ENCODE data around the gene RPP14. TPM values are rescaled to one million over a fixed set of nuclear protein-coding genes. Genes with fewer than 3 reads are reported as not detected.

The RPP14 gene
- total and polyA plus RNA-seq, 10 of the 15 experiments (the other 5 are each of a cell fraction or from before 2014, with no cell fraction given), result 9.1 to 21.2 (median 12.7) TPM

DNA sequence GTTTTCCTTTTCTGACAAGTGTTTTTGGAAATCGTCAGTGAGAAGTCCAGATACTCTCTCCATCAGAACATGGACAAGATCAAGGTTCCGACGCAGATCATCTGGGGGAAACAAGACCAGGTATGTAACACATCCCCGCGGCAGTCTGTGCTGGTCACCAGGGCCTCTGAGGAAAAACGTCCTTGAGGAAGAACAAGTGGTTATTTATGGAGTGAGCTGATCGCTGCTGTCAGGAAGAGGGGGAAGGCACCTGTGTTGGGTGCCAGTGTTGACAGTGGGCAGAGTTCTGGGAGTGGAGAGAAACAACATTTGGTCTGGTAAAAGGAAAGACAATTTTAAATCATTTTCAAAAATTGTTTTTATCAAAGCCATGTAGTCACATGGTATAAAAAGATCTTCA lies 20.7 kb upstream of the RPP14 start (continued):
- TF ChIP-seq, protein P1, sequence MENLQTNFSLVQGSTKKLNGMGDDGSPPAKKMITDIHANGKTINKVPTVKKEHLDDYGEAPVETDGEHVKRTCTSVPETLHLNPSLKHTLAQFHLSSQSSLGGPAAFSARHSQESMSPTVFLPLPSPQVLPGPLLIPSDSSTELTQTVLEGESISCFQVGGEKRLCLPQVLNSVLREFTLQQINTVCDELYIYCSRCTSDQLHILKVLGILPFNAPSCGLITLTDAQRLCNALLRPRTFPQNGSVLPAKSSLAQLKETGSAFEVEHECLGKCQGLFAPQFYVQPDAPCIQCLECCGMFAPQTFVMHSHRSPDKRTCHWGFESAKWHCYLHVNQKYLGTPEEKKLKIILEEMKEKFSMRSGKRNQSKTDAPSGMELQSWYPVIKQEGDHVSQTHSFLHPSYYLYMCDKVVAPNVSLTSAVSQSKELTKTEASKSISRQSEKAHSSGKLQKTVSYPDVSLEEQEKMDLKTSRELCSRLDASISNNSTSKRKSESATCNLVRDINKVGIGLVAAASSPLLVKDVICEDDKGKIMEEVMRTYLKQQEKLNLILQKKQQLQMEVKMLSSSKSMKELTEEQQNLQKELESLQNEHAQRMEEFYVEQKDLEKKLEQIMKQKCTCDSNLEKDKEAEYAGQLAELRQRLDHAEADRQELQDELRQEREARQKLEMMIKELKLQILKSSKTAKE (IDR thresholded peaks at IDR 0.05; ENCODE audit: low read depth, poor library complexity, severe bottlenecking), result no peak
- no peak for TF ChIP-seq ETV6 (conservative IDR thresholded peaks at IDR 0.05 in 1 of 2, IDR thresholded peaks at IDR 0.05 in 1 of 2; ENCODE audit: borderline replicate concordance in 1 of 2, low read depth in 1 of 2)

DNA sequence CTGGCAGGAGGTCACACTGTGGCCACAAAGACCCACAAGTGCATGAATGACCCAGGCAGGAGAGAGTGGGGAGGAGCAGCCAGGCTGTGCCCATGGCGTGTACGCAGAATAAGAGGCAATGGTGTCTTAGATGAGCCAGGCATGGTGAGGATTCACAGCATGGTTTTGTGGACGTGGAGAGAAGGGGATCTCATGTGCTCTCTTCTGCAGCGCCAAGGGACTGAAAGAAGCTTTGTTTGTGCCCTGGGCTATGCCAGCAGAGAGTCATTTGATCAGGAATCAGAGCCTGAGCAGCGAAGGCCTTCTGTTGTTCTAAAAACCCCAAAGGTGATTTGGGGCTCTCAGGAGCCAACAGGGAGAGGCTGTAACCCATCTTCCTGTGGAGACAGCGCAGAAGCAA lies 18.7 kb upstream of the RPP14 start:
- no peaks in the 10 kb centered on the region for H3K27me3 ChIP-seq (replicated peaks in 1 of 2; ENCODE audit: control insufficient read depth in 2 of 2, insufficient read depth in 2 of 2, low read length in 1 of 2)
- H4K20me1 ChIP-seq (ENCODE audit: control insufficient read depth, insufficient read depth), result no peaks in the 10 kb centered on the region
- H3K27ac ChIP-seq (ENCODE audit: control insufficient read depth, insufficient read depth), result no peak overlapping the region
- H3K9ac ChIP-seq (ENCODE audit: control insufficient read depth, insufficient read depth, low read length), result no peak overlapping the region
- no peaks in the 10 kb centered on the region for H3K9me3 ChIP-seq (replicated peaks; ENCODE audit: control insufficient read depth, insufficient read depth, low read length)
- H3K4me2 ChIP-seq (ENCODE audit: control insufficient read depth, insufficient read depth), result no peak overlapping the region
- no peaks in the 10 kb centered on the region for H3K79me2 ChIP-seq (ENCODE audit: control insufficient read depth, insufficient read depth, low read length)
- FAIRE-seq (no peak), ATAC-seq (no peak), DNase-seq (ENCODE audit: low read depth, low spot score) (no peak)
- ChIA-PET RAD21 (ENCODE audit: unreplicated experiment) (no interaction called here), POLR2A (no interaction called here), SMC1A (ENCODE audit: uncharacterized antibody, unreplicated experiment) (no interaction called here), CTCF (interaction anchor here (0.9 kb wide), 1 partner anchor 13 kb away, joined by 3 read pairs; no protein-coding TSS in a partner anchor)
- BruUV-seq (replicated peaks), result no TSS peak
- H3K4me1 ChIP-seq (ENCODE audit: control insufficient read depth, insufficient read depth, low read length), result no peaks in the 10 kb centered on the region
- peaks cover 2 to 8% of the 10 kb centered on the region in 2 experiments; a peak in 2 of 4 replicates for H3K36me3 ChIP-seq (ENCODE audit: control insufficient read depth in 2 of 2, insufficient read depth in 2 of 2, low read length in 1 of 2)
- in situ Hi-C loops (cut with MboI), result no loop called here
- no peak overlapping the region for H2AFZ ChIP-seq (ENCODE audit: control insufficient read depth, low read depth, low read length)
- 73% methylated on average over 6 of the region's 6 CpGs for WGBS (ENCODE audit: insufficient coverage, insufficient replicate concordance, low lambda C conversion rate, missing lambda C conversion rate)
- H3K4me3 ChIP-seq, result no peak overlapping the region
- intact Hi-C loops (cut with micrococcal nuclease; ENCODE audit: unreplicated experiment), result no loop called here
- TF ChIP-seq NFYA (IDR thresholded peaks at IDR 0.05; ENCODE audit: borderline replicate concordance, low read depth, low read length), result no peak
- no peak for TF ChIP-seq NR2C1 (IDR thresholded peaks at IDR 0.05)
- TF ChIP-seq PAX8 (IDR thresholded peaks at IDR 0.05), result no peak
- TF ChIP-seq, protein P2, sequence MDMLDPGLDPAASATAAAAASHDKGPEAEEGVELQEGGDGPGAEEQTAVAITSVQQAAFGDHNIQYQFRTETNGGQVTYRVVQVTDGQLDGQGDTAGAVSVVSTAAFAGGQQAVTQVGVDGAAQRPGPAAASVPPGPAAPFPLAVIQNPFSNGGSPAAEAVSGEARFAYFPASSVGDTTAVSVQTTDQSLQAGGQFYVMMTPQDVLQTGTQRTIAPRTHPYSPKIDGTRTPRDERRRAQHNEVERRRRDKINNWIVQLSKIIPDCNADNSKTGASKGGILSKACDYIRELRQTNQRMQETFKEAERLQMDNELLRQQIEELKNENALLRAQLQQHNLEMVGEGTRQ (IDR thresholded peaks at IDR 0.05; ENCODE audit: borderline replicate concordance, low read depth, low read length), result no peak
- no peak for TF ChIP-seq CHD2 (IDR thresholded peaks at IDR 0.05; ENCODE audit: borderline replicate concordance, low read depth, low read length)
- no peak for TF ChIP-seq TCF3 (IDR thresholded peaks at IDR 0.05; ENCODE audit: borderline replicate concordance, insufficient read depth, low read depth, low read length)
- no peak for TF ChIP-seq CBFB (IDR thresholded peaks at IDR 0.05; ENCODE audit: low read depth)
- TF ChIP-seq TARDBP (IDR thresholded peaks at IDR 0.05; ENCODE audit: borderline replicate concordance), result no peak
- TF ChIP-seq, protein P3, sequence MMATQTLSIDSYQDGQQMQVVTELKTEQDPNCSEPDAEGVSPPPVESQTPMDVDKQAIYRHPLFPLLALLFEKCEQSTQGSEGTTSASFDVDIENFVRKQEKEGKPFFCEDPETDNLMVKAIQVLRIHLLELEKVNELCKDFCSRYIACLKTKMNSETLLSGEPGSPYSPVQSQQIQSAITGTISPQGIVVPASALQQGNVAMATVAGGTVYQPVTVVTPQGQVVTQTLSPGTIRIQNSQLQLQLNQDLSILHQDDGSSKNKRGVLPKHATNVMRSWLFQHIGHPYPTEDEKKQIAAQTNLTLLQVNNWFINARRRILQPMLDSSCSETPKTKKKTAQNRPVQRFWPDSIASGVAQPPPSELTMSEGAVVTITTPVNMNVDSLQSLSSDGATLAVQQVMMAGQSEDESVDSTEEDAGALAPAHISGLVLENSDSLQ (IDR thresholded peaks at IDR 0.05), result no peak
- TF ChIP-seq MYB (IDR thresholded peaks at IDR 0.05; ENCODE audit: borderline replicate concordance, low read depth, low read length), result no peak
- TF ChIP-seq, protein P4, sequence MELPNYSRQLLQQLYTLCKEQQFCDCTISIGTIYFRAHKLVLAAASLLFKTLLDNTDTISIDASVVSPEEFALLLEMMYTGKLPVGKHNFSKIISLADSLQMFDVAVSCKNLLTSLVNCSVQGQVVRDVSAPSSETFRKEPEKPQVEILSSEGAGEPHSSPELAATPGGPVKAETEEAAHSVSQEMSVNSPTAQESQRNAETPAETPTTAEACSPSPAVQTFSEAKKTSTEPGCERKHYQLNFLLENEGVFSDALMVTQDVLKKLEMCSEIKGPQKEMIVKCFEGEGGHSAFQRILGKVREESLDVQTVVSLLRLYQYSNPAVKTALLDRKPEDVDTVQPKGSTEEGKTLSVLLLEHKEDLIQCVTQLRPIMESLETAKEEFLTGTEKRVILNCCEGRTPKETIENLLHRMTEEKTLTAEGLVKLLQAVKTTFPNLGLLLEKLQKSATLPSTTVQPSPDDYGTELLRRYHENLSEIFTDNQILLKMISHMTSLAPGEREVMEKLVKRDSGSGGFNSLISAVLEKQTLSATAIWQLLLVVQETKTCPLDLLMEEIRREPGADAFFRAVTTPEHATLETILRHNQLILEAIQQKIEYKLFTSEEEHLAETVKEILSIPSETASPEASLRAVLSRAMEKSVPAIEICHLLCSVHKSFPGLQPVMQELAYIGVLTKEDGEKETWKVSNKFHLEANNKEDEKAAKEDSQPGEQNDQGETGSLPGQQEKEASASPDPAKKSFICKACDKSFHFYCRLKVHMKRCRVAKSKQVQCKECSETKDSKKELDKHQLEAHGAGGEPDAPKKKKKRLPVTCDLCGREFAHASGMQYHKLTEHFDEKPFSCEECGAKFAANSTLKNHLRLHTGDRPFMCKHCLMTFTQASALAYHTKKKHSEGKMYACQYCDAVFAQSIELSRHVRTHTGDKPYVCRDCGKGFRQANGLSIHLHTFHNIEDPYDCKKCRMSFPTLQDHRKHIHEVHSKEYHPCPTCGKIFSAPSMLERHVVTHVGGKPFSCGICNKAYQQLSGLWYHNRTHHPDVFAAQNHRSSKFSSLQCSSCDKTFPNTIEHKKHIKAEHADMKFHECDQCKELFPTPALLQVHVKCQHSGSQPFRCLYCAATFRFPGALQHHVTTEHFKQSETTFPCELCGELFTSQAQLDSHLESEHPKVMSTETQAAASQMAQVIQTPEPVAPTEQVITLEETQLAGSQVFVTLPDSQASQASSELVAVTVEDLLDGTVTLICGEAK (IDR thresholded peaks at IDR 0.05; ENCODE audit: borderline replicate concordance), result no peak
- TF ChIP-seq IKZF1 (conservative IDR thresholded peaks at IDR 0.05), result no peak
- TF ChIP-seq MYC (IDR thresholded peaks at IDR 0.05; ENCODE audit: insufficient read depth, insufficient read length, insufficient replicate concordance, low read length, severe bottlenecking), result no peak

All from GM12878 (cell line).